Prostate gland (tissue), 2 donors: Measurements from ENCODE around the gene SLC27A2. TPM values are rescaled to one million over a fixed set of nuclear protein-coding genes. Genes with fewer than 3 reads are reported as not detected.

Experiments
- DNase-seq: peaks from one replicate; pipeline ENCODE4 v3.0.0-alpha.2; 2019; ENCODE audit warnings: low spot score
- H3K27ac ChIP-seq, 2 donors: fragments of 200-600 bp; sonication (generic); 2 replicates each; pipeline ENCODE4 v1.5.1; 2017 to 2019
- H3K27me3 ChIP-seq: fragments of 200-600 bp; sonication (generic); replicated peaks from 2 replicates; pipeline ENCODE4 v1.5.1; 2019; ENCODE audit not compliant: insufficient read depth
- H3K36me3 ChIP-seq, 2 donors: fragments of 200-600 bp; sonication (generic); 1 replicate in 1 of 2; 2 replicates in 1 of 2; pipeline versions ENCODE4 v1.5.1 to v1.8.1; 2017 to 2019
- H3K4me1 ChIP-seq: fragments of 200-600 bp; sonication (generic); replicated peaks from 2 replicates; pipeline ENCODE4 v1.5.1; 2019
- H3K4me3 ChIP-seq, 2 donors: fragments of 200-600 bp; sonication (generic); 2 replicates each; pipeline ENCODE4 v1.5.1; 2017 to 2019
- H3K9me3 ChIP-seq: fragments of 200-600 bp; sonication (generic); 2 replicates; pipeline ENCODE4 v1.5.1; 2017
- POLR2A ChIP-seq: fragments of 450-650 bp; IDR thresholded peaks from one replicate; pipeline ENCODE4 v1.6.1; 2016; ENCODE audit warnings: antibody characterized with exemption, mild to moderate bottlenecking
- POLR2AphosphoS5 ChIP-seq: sonication (generic); formaldehyde crosslinking; IDR thresholded peaks from one replicate; pipeline ENCODE4 v1.6.1; 2017; ENCODE audit warnings: antibody characterized with exemption
- WGBS: methylation state at CpG from one replicate; pipeline ENCODE4 v1.1.5; 2018; 5-methylcytosine and 5-hydroxymethylcytosine counted together
- intact Hi-C: fragments of 100-400 bp; cut with DNase I; formaldehyde crosslinking; loops from one replicate; pipeline ENCODE4 v1.14.2; 2022
- small RNA-seq, 2 donors: library from RNA; depleted of rRNA; stranded (forward); fragments of <200 nt; gene quantifications; one replicate each; pipeline ENCODE3, GENCODE V24; 2016
- total RNA-seq, 2 donors: library from RNA; depleted of rRNA; stranded (reverse); fragments of >200 nt; gene quantifications; one replicate each; pipeline ENCODE4 v1.1.0, GENCODE V29; 2016
- TF ChIP-seq, protein P1 (sequence below), 4 experiments: fragments of 200-600 bp in 2 of 4; fragments of 450-650 bp in 2 of 4; sonication (generic) in 2 of 4; IDR thresholded peaks; 1 replicate in 3 of 4; 2 replicates in 1 of 4; pipeline ENCODE4 v1.5.1; 2016 to 2019; ENCODE audit warnings: antibody characterized with exemption in 4 of 4, mild to moderate bottlenecking in 2 of 4, moderate library complexity in 2 of 4

Gene SLC27A2
- total RNA-seq, 2 donors from 2014 or later, result 4.7 to 22.0 TPM

GRCh38 chr15:50281427-50281826 is 99.4 kb downstream of the SLC27A2 start:
- Histone ChIP-seq H3K36me3 (no peaks in the 10 kb centered on the region), H3K4me1 (no peaks in the 10 kb centered on the region), H3K27ac (no peak overlapping the region), H3K9me3 (no peaks in the 10 kb centered on the region), H3K4me3 (no peak overlapping the region), H3K27me3 (no peaks in the 10 kb centered on the region)
- intact Hi-C loops, result no loop called here
- DNase-seq, result no peak
- WGBS, result 93% methylated on average over 5 of the region's 5 CpGs
- TF ChIP-seq POLR2AphosphoS5 (no peak), POLR2A (no peak)
- TF ChIP-seq, protein P1, sequence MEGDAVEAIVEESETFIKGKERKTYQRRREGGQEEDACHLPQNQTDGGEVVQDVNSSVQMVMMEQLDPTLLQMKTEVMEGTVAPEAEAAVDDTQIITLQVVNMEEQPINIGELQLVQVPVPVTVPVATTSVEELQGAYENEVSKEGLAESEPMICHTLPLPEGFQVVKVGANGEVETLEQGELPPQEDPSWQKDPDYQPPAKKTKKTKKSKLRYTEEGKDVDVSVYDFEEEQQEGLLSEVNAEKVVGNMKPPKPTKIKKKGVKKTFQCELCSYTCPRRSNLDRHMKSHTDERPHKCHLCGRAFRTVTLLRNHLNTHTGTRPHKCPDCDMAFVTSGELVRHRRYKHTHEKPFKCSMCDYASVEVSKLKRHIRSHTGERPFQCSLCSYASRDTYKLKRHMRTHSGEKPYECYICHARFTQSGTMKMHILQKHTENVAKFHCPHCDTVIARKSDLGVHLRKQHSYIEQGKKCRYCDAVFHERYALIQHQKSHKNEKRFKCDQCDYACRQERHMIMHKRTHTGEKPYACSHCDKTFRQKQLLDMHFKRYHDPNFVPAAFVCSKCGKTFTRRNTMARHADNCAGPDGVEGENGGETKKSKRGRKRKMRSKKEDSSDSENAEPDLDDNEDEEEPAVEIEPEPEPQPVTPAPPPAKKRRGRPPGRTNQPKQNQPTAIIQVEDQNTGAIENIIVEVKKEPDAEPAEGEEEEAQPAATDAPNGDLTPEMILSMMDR (IDR thresholded peaks at IDR 0.05), result no peak

Small RNA genes within 50 kb of the gene (small RNA-seq; reads per million reads assigned to genes)
- 0 reads per million in 2 donors for gene RF00019

Other genes starting within 250 kb of the SLC27A2 start
- 10 to 100 TPM in 1 of 2 donors, 1 to 10 TPM in 1; 8.3 to 55.7 TPM for gene ATP8B4, start 63.0 kb upstream of the SLC27A2 start, total RNA-seq
- 1 to 10 TPM in 1 of 2 donors, not detected in 1; 4.1 TPM for gene HDC, start 83.5 kb downstream of the SLC27A2 start, total RNA-seq
- 10 to 100 TPM; 31.8 to 34.1 TPM for gene GABPB1, start 173.0 kb downstream of the SLC27A2 start, total RNA-seq
- gene USP8, start 242.2 kb downstream of the SLC27A2 start, total RNA-seq, result 10 to 100 TPM; 56.3 to 80.5 TPM